Keratinocyte (primary cell): ENCODE data around the gene ZC3H18. TPM values are rescaled to one million over a fixed set of nuclear protein-coding genes. Genes with fewer than 3 reads are reported as not detected.

Source experiments
- DNase-seq: peaks from one replicate; pipeline ENCODE4 v3.0.0-alpha.2; 2011; ENCODE audit warnings: low read depth, missing footprints, low spot score
- FAIRE-seq: peaks from 2 replicates; lab custom pipeline; 2011; peaks lifted over from hg19 to GRCh38; lab: Jason Lieb, UNC
- H2AFZ ChIP-seq: 2 replicates; pipeline ENCODE4 v1.6.0; 2012; ENCODE audit warnings: low read length, control low read depth, inconsistent platforms; ENCODE audit not compliant: control insufficient read depth
- H3K27ac ChIP-seq: 2 replicates; pipeline ENCODE4 v1.5.1; 2011; ENCODE audit warnings: low read length; ENCODE audit not compliant: control insufficient read depth, insufficient read depth
- H3K27me3 ChIP-seq: 3 replicates; pipeline ENCODE4 v1.6.0; 2011; ENCODE audit warnings: low read length; ENCODE audit not compliant: control insufficient read depth, insufficient read depth; ENCODE audit errors: extremely low read depth
- H3K36me3 ChIP-seq, 2 experiments: 2 replicates in 1 of 2; 3 replicates in 1 of 2; pipeline ENCODE4 v1.5.1; 2011; ENCODE audit warnings: low read length in 2 of 2, mild to moderate bottlenecking in 1 of 2; ENCODE audit not compliant: control insufficient read depth in 2 of 2, insufficient read depth in 2 of 2; ENCODE audit errors: extremely low read depth in 1 of 2
- H3K4me1 ChIP-seq: 3 replicates; pipeline ENCODE4 v1.5.1; 2011; ENCODE audit warnings: low read length; ENCODE audit not compliant: control insufficient read depth, insufficient read depth; ENCODE audit errors: extremely low read depth
- H3K4me2 ChIP-seq: 3 replicates; pipeline ENCODE4 v1.6.0; 2011; ENCODE audit warnings: low read depth, low read length; ENCODE audit not compliant: control insufficient read depth, insufficient read depth; ENCODE audit errors: extremely low read depth
- H3K4me3 ChIP-seq, 3 experiments: fragments of 200-600 bp in 1 of 3; sonication (generic) in 1 of 3; 2 replicates in 2 of 3; 3 replicates in 1 of 3; pipeline ENCODE4 v1.5.1; 2011 to 2016; ENCODE audit warnings: low read length in 3 of 3, mild to moderate bottlenecking in 3 of 3, control low read depth in 2 of 3, inconsistent platforms in 1 of 3, low read depth in 1 of 3, mixed read lengths in 1 of 3, mixed run types in 1 of 3, moderate library complexity in 1 of 3; ENCODE audit not compliant: control insufficient read depth in 2 of 3, insufficient read depth in 2 of 3; ENCODE audit errors: extremely low read depth in 1 of 3
- H3K79me2 ChIP-seq: 2 replicates; pipeline ENCODE4 v1.6.0; 2012; ENCODE audit warnings: low read length; ENCODE audit not compliant: control insufficient read depth, insufficient read depth
- H3K9ac ChIP-seq: 3 replicates; pipeline ENCODE4 v1.6.0; 2011; ENCODE audit warnings: low read length; ENCODE audit not compliant: control insufficient read depth, insufficient read depth; ENCODE audit errors: extremely low read depth
- H3K9me1 ChIP-seq: 3 replicates; pipeline ENCODE4 v1.6.0; 2011; ENCODE audit warnings: low read length; ENCODE audit not compliant: control insufficient read depth, insufficient read depth; ENCODE audit errors: extremely low read depth
- H3K9me3 ChIP-seq: 2 replicates; pipeline ENCODE4 v1.5.1; 2012; ENCODE audit warnings: low read depth, low read length; ENCODE audit not compliant: control insufficient read depth
- H4K20me1 ChIP-seq: 3 replicates; pipeline ENCODE4 v1.6.0; 2011; ENCODE audit warnings: low read length; ENCODE audit not compliant: control insufficient read depth, insufficient read depth; ENCODE audit errors: extremely low read depth
- CTCF ChIP-seq, 3 experiments: IDR thresholded peaks in 1 of 3; conservative IDR thresholded peaks in 1 of 3; optimal IDR thresholded peaks in 1 of 3; 2 replicates in 2 of 3; 3 replicates in 1 of 3; pipeline versions ENCODE3 to v1.5.1; 2011; ENCODE audit warnings: low read length in 3 of 3, mild to moderate bottlenecking in 3 of 3, moderate library complexity in 2 of 3, control low read depth in 1 of 3, inconsistent platforms in 1 of 3; ENCODE audit not compliant: insufficient read depth in 2 of 3; ENCODE audit errors: extremely low read depth in 1 of 3
- EZH2 ChIP-seq: IDR thresholded peaks from one replicate; pipeline ENCODE4 v1.6.1; 2012; ENCODE audit warnings: inconsistent platforms, mild to moderate bottlenecking, low read length, moderate library complexity
- dilution Hi-C: fragments of 300-500 bp; cut with MboI; formaldehyde crosslinking; loops from one replicate; pipeline ENCODE4 v1.7.0; 2020; ENCODE audit warnings: low sequenced_read_pairs; ENCODE audit not compliant: extremely low pct_ligation_motif_present
- polyA plus RNA-seq, 5 experiments: library from polyadenylated mRNA; depleted of rRNA in 3 of 5; stranded (reverse) in 3 of 5; stranded (forward) in 1 of 5; unstranded in 1 of 5; fragments of >200 nt; gene quantifications; 1 replicate in 1 of 5; 2 replicates in 3 of 5; 3 replicates in 1 of 5; pipeline versions ENCODE4 v1.2.1 to v1.2.3, GENCODE V29; 2011 to 2012; ENCODE audit warnings: missing spikeins in 2 of 5, low read depth in 1 of 5, low replicate concordance in 1 of 5

The ZC3H18 gene
- polyA plus RNA-seq, 1 donor (not counting 4 experiments of a cell fraction or from before 2014, with no cell fraction given), result 7.5 TPM

DNA sequence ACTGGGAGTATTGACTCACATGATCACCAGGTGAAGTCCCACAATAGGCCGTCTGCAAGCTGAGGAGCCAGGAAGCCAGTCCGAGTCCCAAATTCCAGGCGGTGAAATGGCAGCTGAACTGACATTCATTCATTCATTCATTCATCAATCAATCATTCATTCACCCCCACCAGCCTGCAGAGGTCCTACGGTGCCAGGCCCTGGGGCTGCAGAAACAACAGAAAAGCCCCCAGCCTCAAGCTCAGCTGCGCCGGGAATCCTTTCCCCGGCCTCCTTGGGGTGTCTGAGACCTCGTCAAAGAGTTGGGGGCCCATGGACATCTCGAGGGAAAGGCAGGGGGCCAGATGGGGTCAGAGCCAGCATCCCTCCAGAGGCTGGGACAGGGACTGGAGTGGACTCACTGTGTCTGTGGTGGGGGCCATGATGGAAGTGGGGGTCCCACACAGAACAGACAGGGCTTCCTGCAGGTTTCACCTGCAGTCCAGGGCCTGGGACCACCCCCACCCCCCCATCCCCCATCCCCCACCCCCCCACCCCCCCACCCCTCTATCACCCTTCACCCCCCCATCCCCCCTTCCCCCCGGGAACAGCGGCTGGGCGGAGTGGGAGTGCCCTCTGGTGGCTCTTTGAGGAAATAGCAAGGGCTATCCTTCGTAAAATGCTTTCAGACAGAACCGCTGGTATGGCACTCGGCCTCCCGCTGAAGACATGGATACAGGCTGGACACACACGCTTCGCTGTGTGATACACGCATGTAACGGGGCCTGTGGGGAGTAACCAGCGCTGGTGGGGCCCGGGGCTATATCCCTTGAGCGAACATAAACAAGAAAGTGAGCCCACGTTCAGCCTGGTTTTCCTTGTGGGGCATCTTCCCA lies 8.5 kb upstream of the ZC3H18 start:
- FAIRE-seq, result no peak
- Histone ChIP-seq H4K20me1 (no peaks in the 10 kb centered on the region), H3K4me2 (peak overlapping the region; percentile 38), H3K9me3 (no peaks in the 10 kb centered on the region), H3K9me1 (no peaks in the 10 kb centered on the region), H3K79me2 (no peaks in the 10 kb centered on the region), H3K27me3 (peaks cover 5% of the 10 kb centered on the region), H3K36me3 (no peaks in the 10 kb centered on the region), H2AFZ (no peak overlapping the region), H3K4me1 (no peaks in the 10 kb centered on the region), H3K9ac (no peak overlapping the region), H3K4me3 (peak overlapping the region in 1 of 3 experiments; percentile 31), H3K27ac (no peak overlapping the region)
- no peak for DNase-seq
- TF ChIP-seq CTCF (optimal IDR thresholded peaks at IDR 0.05 in 1 of 3, IDR thresholded peaks at IDR 0.05 in 1 of 3, conservative IDR thresholded peaks at IDR 0.05 in 1 of 3; ENCODE audit: extremely low read depth in 1 of 3, insufficient read depth in 2 of 3, low read length in 3 of 3) (peak; percentile 53 to 77 (median 73)), EZH2 (no peak)
- dilution Hi-C loops, result no loop called here

- no peak for FAIRE-seq
These were observed 4.0 kb upstream of the ZC3H18 start for GRCh38 chr16:88566158-88566557.

More at GRCh38 chr16:88566158-88566557, 4.0 kb upstream of the ZC3H18 start:
- Histone ChIP-seq H3K9me1 (no peaks in the 10 kb centered on the region), H3K27ac (no peak overlapping the region), H3K79me2 (peaks cover 11% of the 10 kb centered on the region), H3K4me1 (peaks cover 7% of the 10 kb centered on the region), H2AFZ (no peak overlapping the region), H3K27me3 (no peaks in the 10 kb centered on the region), H3K4me3 (no peak overlapping the region), H3K4me2 (no peak overlapping the region), H4K20me1 (no peaks in the 10 kb centered on the region), H3K9ac (no peak overlapping the region), H3K9me3 (no peaks in the 10 kb centered on the region), H3K36me3 (no peaks in the 10 kb centered on the region)
- TF ChIP-seq EZH2, result no peak
- TF ChIP-seq CTCF (optimal IDR thresholded peaks at IDR 0.05 in 1 of 3, IDR thresholded peaks at IDR 0.05 in 1 of 3, conservative IDR thresholded peaks at IDR 0.05 in 1 of 3; ENCODE audit: extremely low read depth in 1 of 3, insufficient read depth in 2 of 3, low read length in 3 of 3), result no peak
- no peak for DNase-seq
- dilution Hi-C loops, result no loop called here
